Measurements from ENCODE around the gene SLC25A23. TPM values are rescaled to one million over a fixed set of nuclear protein-coding genes. Genes with fewer than 3 reads are reported as not detected.

SLC25A23 gene
- total and polyA plus RNA-seq, 10 of the 15 experiments (the other 5 are each of a cell fraction or from before 2014, with no cell fraction given), result 10.2 to 85.8 (median 50.0) TPM

DNA sequence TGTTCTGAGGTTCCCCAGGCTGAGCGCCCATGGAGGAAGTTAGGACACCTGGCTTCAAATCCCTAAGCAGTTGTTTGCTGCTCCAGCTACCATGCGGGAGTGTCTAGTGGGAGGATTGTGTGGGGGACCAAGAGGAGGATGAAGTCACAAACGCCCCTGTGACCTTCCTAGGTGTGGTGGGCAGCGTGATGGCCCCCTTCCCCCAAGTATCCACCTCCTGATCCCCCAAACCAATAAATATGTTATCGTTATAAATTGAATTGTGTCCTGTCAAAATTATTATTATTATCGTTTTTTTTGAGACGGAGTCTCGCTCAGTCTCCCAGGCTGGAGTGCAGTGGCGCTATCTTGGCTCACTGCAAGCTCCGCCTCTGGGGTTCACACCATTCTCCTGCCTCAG, 25.9 kb downstream of the SLC25A23 start, which contains the start of gene SLC25A41:
Gene SLC25A41 (minus strand): TSS at position 101 of the 400 bp plus-strand sequence. CDS start 70 bp downstream, at position 31.
- BruUV-seq (replicated peaks), result no TSS peak
- no peaks in the 10 kb centered on the region for H3K9me3 ChIP-seq (replicated peaks; ENCODE audit: control insufficient read depth, insufficient read depth, low read length)
- WGBS (ENCODE audit: insufficient coverage, insufficient replicate concordance, low lambda C conversion rate, missing lambda C conversion rate), result 75% methylated on average over 10 of the region's 10 CpGs
- no peak within 1 kb of the TSS for H3K27ac ChIP-seq (ENCODE audit: control insufficient read depth, insufficient read depth)
- ChIA-PET POLR2A (interaction anchor here (0.6 kb wide), 1 partner anchor 1645 kb away, joined by 5 read pairs; no protein-coding TSS in a partner anchor), CTCF (no interaction called here), RAD21 (ENCODE audit: unreplicated experiment) (no interaction called here), SMC1A (ENCODE audit: uncharacterized antibody, unreplicated experiment) (no interaction called here)
- intact Hi-C loops (cut with micrococcal nuclease; ENCODE audit: unreplicated experiment), result no loop called here
- H3K36me3 ChIP-seq (ENCODE audit: control insufficient read depth in 2 of 2, insufficient read depth in 2 of 2, low read length in 1 of 2), result no peaks in the 10 kb centered on the region
- FAIRE-seq (no peak), ATAC-seq (no peak), DNase-seq (ENCODE audit: low read depth, low spot score) (no peak)
- in situ Hi-C loops (cut with MboI), result no loop called here
- no peak within 1 kb of the TSS for H3K4me2 ChIP-seq (ENCODE audit: control insufficient read depth, insufficient read depth)
- H4K20me1 ChIP-seq (ENCODE audit: control insufficient read depth, insufficient read depth), result no peaks in the 10 kb centered on the region
- H3K4me3 ChIP-seq, result no peak within 1 kb of the TSS
- no peaks in the 10 kb centered on the region for H3K27me3 ChIP-seq (replicated peaks in 1 of 2; ENCODE audit: control insufficient read depth in 2 of 2, insufficient read depth in 2 of 2, low read length in 1 of 2)
- TF ChIP-seq MTA2 (IDR thresholded peaks at IDR 0.05; ENCODE audit: low read depth), result no peak
- TF ChIP-seq RAD21 (IDR thresholded peaks at IDR 0.05; ENCODE audit: insufficient read depth, low read depth, low read length), result no peak
- TF ChIP-seq POLR2AphosphoS5 (IDR thresholded peaks at IDR 0.05; ENCODE audit: low read length), result no peak
- TF ChIP-seq IKZF1 (conservative IDR thresholded peaks at IDR 0.05), result no peak
- H3K9ac ChIP-seq (ENCODE audit: control insufficient read depth, insufficient read depth, low read length), result no peak within 1 kb of the TSS
- no peak within 1 kb of the TSS for H2AFZ ChIP-seq (ENCODE audit: control insufficient read depth, low read depth, low read length)
- no peaks in the 10 kb centered on the region for H3K4me1 ChIP-seq (ENCODE audit: control insufficient read depth, insufficient read depth, low read length)
- H3K79me2 ChIP-seq (ENCODE audit: control insufficient read depth, insufficient read depth, low read length), result no peaks in the 10 kb centered on the region

DNA sequence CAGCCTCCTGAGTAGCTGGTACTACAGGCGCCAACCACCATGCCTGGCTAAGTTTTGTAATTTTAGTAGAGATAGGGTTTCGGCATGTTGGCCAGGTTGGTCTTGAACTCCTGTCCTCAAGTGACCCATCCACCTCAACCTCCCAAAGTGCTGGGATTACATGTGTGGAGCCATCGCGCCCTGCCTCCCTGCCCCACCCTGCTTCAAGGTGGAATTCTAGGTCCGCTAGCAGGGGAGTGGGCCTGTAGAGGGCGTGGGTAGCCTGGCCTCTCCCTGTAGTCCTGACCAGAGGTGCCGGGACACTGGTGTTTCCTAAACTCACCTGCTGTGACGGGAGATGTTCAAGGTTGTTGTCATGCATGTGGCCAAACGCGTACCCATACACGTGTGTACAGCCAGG, 26.4 kb downstream of the SLC25A23 start:
- WGBS (ENCODE audit: insufficient coverage, insufficient replicate concordance, low lambda C conversion rate, missing lambda C conversion rate), result 90% methylated on average over 11 of the region's 11 CpGs
- TF ChIP-seq, protein P1, sequence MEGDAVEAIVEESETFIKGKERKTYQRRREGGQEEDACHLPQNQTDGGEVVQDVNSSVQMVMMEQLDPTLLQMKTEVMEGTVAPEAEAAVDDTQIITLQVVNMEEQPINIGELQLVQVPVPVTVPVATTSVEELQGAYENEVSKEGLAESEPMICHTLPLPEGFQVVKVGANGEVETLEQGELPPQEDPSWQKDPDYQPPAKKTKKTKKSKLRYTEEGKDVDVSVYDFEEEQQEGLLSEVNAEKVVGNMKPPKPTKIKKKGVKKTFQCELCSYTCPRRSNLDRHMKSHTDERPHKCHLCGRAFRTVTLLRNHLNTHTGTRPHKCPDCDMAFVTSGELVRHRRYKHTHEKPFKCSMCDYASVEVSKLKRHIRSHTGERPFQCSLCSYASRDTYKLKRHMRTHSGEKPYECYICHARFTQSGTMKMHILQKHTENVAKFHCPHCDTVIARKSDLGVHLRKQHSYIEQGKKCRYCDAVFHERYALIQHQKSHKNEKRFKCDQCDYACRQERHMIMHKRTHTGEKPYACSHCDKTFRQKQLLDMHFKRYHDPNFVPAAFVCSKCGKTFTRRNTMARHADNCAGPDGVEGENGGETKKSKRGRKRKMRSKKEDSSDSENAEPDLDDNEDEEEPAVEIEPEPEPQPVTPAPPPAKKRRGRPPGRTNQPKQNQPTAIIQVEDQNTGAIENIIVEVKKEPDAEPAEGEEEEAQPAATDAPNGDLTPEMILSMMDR (IDR thresholded peaks at IDR 0.05 in 2 of 3, conservative IDR thresholded peaks at IDR 0.05 in 1 of 3; ENCODE audit: control insufficient read depth in 2 of 3, extremely low read depth in 1 of 3, insufficient read depth in 1 of 3, low read depth in 3 of 3, low read length in 3 of 3), result no peak
- TF ChIP-seq ZNF384 (IDR thresholded peaks at IDR 0.05; ENCODE audit: borderline replicate concordance, low read depth, low read length), result no peak
- TF ChIP-seq ETV6 (conservative IDR thresholded peaks at IDR 0.05 in 1 of 2, IDR thresholded peaks at IDR 0.05 in 1 of 2; ENCODE audit: borderline replicate concordance in 1 of 2, low read depth in 1 of 2), result no peak
- TF ChIP-seq, protein P2, sequence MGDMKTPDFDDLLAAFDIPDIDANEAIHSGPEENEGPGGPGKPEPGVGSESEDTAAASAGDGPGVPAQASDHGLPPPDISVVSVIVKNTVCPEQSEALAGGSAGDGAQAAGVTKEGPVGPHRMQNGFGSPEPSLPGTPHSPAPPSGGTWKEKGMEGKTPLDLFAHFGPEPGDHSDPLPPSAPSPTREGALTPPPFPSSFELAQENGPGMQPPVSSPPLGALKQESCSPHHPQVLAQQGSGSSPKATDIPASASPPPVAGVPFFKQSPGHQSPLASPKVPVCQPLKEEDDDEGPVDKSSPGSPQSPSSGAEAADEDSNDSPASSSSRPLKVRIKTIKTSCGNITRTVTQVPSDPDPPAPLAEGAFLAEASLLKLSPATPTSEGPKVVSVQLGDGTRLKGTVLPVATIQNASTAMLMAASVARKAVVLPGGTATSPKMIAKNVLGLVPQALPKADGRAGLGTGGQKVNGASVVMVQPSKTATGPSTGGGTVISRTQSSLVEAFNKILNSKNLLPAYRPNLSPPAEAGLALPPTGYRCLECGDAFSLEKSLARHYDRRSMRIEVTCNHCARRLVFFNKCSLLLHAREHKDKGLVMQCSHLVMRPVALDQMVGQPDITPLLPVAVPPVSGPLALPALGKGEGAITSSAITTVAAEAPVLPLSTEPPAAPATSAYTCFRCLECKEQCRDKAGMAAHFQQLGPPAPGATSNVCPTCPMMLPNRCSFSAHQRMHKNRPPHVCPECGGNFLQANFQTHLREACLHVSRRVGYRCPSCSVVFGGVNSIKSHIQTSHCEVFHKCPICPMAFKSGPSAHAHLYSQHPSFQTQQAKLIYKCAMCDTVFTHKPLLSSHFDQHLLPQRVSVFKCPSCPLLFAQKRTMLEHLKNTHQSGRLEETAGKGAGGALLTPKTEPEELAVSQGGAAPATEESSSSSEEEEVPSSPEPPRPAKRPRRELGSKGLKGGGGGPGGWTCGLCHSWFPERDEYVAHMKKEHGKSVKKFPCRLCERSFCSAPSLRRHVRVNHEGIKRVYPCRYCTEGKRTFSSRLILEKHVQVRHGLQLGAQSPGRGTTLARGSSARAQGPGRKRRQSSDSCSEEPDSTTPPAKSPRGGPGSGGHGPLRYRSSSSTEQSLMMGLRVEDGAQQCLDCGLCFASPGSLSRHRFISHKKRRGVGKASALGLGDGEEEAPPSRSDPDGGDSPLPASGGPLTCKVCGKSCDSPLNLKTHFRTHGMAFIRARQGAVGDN (IDR thresholded peaks at IDR 0.05), result no peak
- TF ChIP-seq NBN (IDR thresholded peaks at IDR 0.05), result no peak
- no peak for TF ChIP-seq SMAD1 (IDR thresholded peaks at IDR 0.05; ENCODE audit: low read depth, partially characterized antibody)

More for the DNA sequence above, 26.4 kb downstream of the SLC25A23 start:
- no peak overlapping the region for H3K9ac ChIP-seq (ENCODE audit: control insufficient read depth, insufficient read depth, low read length)
- RAD21 ChIA-PET (ENCODE audit: unreplicated experiment), result no interaction called here
- SMC1A ChIA-PET (ENCODE audit: uncharacterized antibody, unreplicated experiment), result no interaction called here
- no peaks in the 10 kb centered on the region for H3K36me3 ChIP-seq (ENCODE audit: control insufficient read depth in 2 of 2, insufficient read depth in 2 of 2, low read length in 1 of 2)
- H3K27me3 ChIP-seq (replicated peaks in 1 of 2; ENCODE audit: control insufficient read depth in 2 of 2, insufficient read depth in 2 of 2, low read length in 1 of 2), result no peaks in the 10 kb centered on the region
- H3K9me3 ChIP-seq (replicated peaks; ENCODE audit: control insufficient read depth, insufficient read depth, low read length), result no peaks in the 10 kb centered on the region
- no peak overlapping the region for H3K4me2 ChIP-seq (ENCODE audit: control insufficient read depth, insufficient read depth)
- CTCF ChIA-PET, result no interaction called here
- no peak for ATAC-seq
- H3K79me2 ChIP-seq (ENCODE audit: control insufficient read depth, insufficient read depth, low read length), result no peaks in the 10 kb centered on the region
- in situ Hi-C loops (cut with MboI) (no loop called here), intact Hi-C loops (cut with micrococcal nuclease; ENCODE audit: unreplicated experiment) (no loop called here)
- H3K4me3 ChIP-seq, result no peak overlapping the region
- DNase-seq (ENCODE audit: low read depth, low spot score), result no peak
- no TSS peak for BruUV-seq (replicated peaks)
- no peak overlapping the region for H2AFZ ChIP-seq (ENCODE audit: control insufficient read depth, low read depth, low read length)
- POLR2A ChIA-PET, result interaction anchor here (0.6 kb wide), 2 partner anchors 10 to 1646 kb away, joined by 5 read pairs; no protein-coding TSS in a partner anchor
- H3K27ac ChIP-seq (ENCODE audit: control insufficient read depth, insufficient read depth), result no peak overlapping the region
- no peaks in the 10 kb centered on the region for H3K4me1 ChIP-seq (ENCODE audit: control insufficient read depth, insufficient read depth, low read length)
- no peaks in the 10 kb centered on the region for H4K20me1 ChIP-seq (ENCODE audit: control insufficient read depth, insufficient read depth)
- no peak for FAIRE-seq
